ENCODE data around the gene OCA2.

OCA2 gene

DNA sequence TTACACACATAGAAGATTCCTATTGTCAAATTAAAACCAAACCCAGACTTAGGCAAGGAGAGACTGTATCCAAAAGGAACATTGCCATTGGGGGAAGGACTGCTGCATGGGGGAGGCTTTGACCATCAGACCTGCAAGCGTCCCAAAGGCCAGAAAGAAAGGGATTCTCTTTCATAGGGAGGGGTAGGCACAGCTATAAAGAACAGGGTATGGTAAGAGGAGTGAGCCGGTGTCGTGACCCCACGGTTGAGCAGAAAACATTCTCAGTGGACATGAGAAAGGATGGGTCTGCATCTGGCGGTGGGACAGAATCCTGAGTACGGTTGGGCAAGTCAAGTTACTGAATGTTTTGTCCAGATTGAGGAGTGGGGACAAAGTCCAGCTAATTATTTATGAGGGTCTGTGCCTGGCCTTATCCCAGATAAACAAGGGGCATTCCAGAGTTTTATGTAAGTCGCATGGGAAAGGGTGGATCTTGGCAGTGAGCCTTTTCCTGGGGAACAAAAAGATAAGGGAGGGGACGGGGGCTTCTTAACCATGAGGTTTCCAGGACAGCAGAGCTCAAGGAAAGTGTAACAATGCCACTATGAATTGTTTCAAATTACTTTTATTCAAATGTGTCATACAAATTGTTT lies 357.8 kb downstream of the OCA2 start:
- TF ChIP-seq CTCF (IDR thresholded peaks at IDR 0.05; ENCODE audit: insufficient read depth, low read length, poor library complexity, severe bottlenecking), result no peak
- no peak for TF ChIP-seq EZH2phosphoT487 (conservative IDR thresholded peaks at IDR 0.05; ENCODE audit: low read length)
- H3K4me3 ChIP-seq (ENCODE audit: insufficient read depth, low read length, poor library complexity, severe bottlenecking), result no peak overlapping the region
- H3F3A ChIP-seq (ENCODE audit: insufficient read depth), result no peaks in the 10 kb centered on the region
- H3K4me2 ChIP-seq (ENCODE audit: low read depth, low read length, poor library complexity, severe bottlenecking), result no peak overlapping the region
- no peaks in the 10 kb centered on the region for H3K9me2 ChIP-seq (replicated peaks; ENCODE audit: insufficient read depth, low read length)
- no peaks in the 10 kb centered on the region for H3K79me2 ChIP-seq (ENCODE audit: insufficient read depth, low read length)
- H3K27ac ChIP-seq (ENCODE audit: low read depth, low read length), result no peak overlapping the region
- H4K20me1 ChIP-seq (ENCODE audit: low read depth, low read length), result no peaks in the 10 kb centered on the region
- H3K9me3 ChIP-seq (ENCODE audit: insufficient read depth, low read length), result no peaks in the 10 kb centered on the region
- no peaks in the 10 kb centered on the region for H3K36me3 ChIP-seq (ENCODE audit: low read length)
- H2AFZ ChIP-seq (ENCODE audit: low read depth, low read length, severe bottlenecking), result no peak overlapping the region
- H3K27me3 ChIP-seq (ENCODE audit: low read length), result no peaks in the 10 kb centered on the region
- no peak overlapping the region for H3K9ac ChIP-seq (ENCODE audit: low read length)

GRCh38 chr15:27734785-27735495 lies 364.2 kb downstream of the OCA2 start:
- no peaks in the 10 kb centered on the region for H3K27me3 ChIP-seq (ENCODE audit: low read length)
- H3K27ac ChIP-seq (ENCODE audit: low read depth, low read length), result no peak overlapping the region
- H2AFZ ChIP-seq (ENCODE audit: low read depth, low read length, severe bottlenecking), result no peak overlapping the region
- no peaks in the 10 kb centered on the region for H3K36me3 ChIP-seq (ENCODE audit: low read length)
- H3K4me2 ChIP-seq (ENCODE audit: low read depth, low read length, poor library complexity, severe bottlenecking), result no peak overlapping the region
- no peak overlapping the region for H3K9ac ChIP-seq (ENCODE audit: low read length)
- no peaks in the 10 kb centered on the region for H3K9me2 ChIP-seq (replicated peaks; ENCODE audit: insufficient read depth, low read length)
- no peaks in the 10 kb centered on the region for H3F3A ChIP-seq (ENCODE audit: insufficient read depth)
- no peaks in the 10 kb centered on the region for H4K20me1 ChIP-seq (ENCODE audit: low read depth, low read length)
- 0 out of 2 replicates have a peak, but pooled peaks cover 2% of the 10 kb centered on the region for H3K9me3 ChIP-seq (ENCODE audit: insufficient read depth, low read length)
- TF ChIP-seq CTCF (IDR thresholded peaks at IDR 0.05; ENCODE audit: insufficient read depth, low read length, poor library complexity, severe bottlenecking) (no peak), EZH2phosphoT487 (conservative IDR thresholded peaks at IDR 0.05; ENCODE audit: low read length) (no peak)
- no peaks in the 10 kb centered on the region for H3K79me2 ChIP-seq (ENCODE audit: insufficient read depth, low read length)
- H3K4me3 ChIP-seq (ENCODE audit: insufficient read depth, low read length, poor library complexity, severe bottlenecking), result no peak overlapping the region

DNA sequence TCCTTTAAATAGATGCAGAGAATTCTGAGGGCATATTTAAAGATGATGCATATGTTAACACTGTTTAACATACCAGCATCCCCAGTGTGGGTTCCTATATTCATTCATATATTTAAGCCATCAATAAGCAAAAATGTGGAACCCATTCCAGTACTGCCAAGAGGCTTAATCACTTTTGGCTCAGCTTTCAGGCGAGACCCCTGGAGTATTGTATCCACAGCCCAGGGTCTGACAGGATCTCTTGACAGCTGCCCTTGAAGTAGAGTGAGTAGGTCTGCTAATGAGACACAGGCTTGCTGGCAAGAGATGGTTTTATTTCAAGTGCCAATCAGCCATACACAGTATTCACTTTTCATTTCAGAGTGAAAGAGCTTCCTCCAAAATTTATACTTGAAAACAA lies 367.3 kb downstream of the OCA2 start:
- H3K36me3 ChIP-seq (ENCODE audit: low read length), result no peaks in the 10 kb centered on the region
- 0 out of 2 replicates have a peak, but pooled peaks cover 2% of the 10 kb centered on the region for H3K9me3 ChIP-seq (ENCODE audit: insufficient read depth, low read length)
- no peaks in the 10 kb centered on the region for H4K20me1 ChIP-seq (ENCODE audit: low read depth, low read length)
- no peak overlapping the region for H3K9ac ChIP-seq (ENCODE audit: low read length)
- H3K79me2 ChIP-seq (ENCODE audit: insufficient read depth, low read length), result no peaks in the 10 kb centered on the region
- no peak overlapping the region for H2AFZ ChIP-seq (ENCODE audit: low read depth, low read length, severe bottlenecking)
- H3F3A ChIP-seq (ENCODE audit: insufficient read depth), result no peaks in the 10 kb centered on the region
- H3K4me2 ChIP-seq (ENCODE audit: low read depth, low read length, poor library complexity, severe bottlenecking), result no peak overlapping the region
- no peaks in the 10 kb centered on the region for H3K9me2 ChIP-seq (replicated peaks; ENCODE audit: insufficient read depth, low read length)
- TF ChIP-seq CTCF (IDR thresholded peaks at IDR 0.05; ENCODE audit: insufficient read depth, low read length, poor library complexity, severe bottlenecking) (no peak), EZH2phosphoT487 (conservative IDR thresholded peaks at IDR 0.05; ENCODE audit: low read length) (no peak)
- H3K4me3 ChIP-seq (ENCODE audit: insufficient read depth, low read length, poor library complexity, severe bottlenecking), result no peak overlapping the region
- H3K27ac ChIP-seq (ENCODE audit: low read depth, low read length), result no peak overlapping the region
- H3K27me3 ChIP-seq (ENCODE audit: low read length), result no peaks in the 10 kb centered on the region
